GM12892 (cell line): ENCODE data around the gene GNAZ.

Source experiments
- POLR2A ChIP-seq: IDR thresholded peaks from 2 replicates; pipeline ENCODE4 v1.6.1; 2011; ENCODE audit warnings: low read depth, low read length, control low read depth
- POLR2AphosphoS5 ChIP-seq: IDR thresholded peaks from 2 replicates; pipeline ENCODE4 v1.6.1; 2011; ENCODE audit warnings: low read depth, low read length, control low read depth

GRCh38 chr22:23163665-23164064 is 93.3 kb downstream of the GNAZ start:
- TF ChIP-seq POLR2AphosphoS5 (no peak), POLR2A (no peak)
